ENCODE results near the gene THUMPD3. TPM values are rescaled to one million over a fixed set of nuclear protein-coding genes. Genes with fewer than 3 reads are reported as not detected.

THUMPD3 gene
- total RNA-seq, 1 experiment from 2014 or later: 58.4 TPM

DNA sequence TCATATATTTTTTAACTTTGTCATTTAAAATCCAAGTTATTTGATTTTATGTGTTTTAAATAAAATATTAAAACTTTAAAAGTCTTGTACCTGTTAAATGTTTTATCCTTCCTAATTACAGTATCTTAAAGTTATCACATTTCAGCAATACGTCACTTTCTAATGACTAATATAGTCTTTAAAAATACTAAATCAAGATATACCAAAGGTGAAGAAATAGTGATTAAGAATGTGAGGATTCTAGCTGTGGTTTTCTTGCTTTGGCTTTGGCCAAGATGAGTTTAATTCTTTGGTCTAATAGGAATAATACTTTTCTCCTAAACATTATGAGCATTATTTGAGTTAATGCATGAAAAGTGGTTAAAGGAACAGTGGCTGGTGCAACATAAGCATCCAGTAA is 48.4 kb downstream of the THUMPD3 start:
- no peak for DNase-seq
- Mint-ChIP-seq H3K27me3 (ENCODE audit: low read depth) (no peaks in the 10 kb centered on the region), H3K4me3 (no peak overlapping the region), H3K4me1 (peaks cover 19 to 30% of the 10 kb centered on the region in 2 experiments), H3K27ac (no peak overlapping the region), H3K36me3 (ENCODE audit: insufficient read depth in 1 of 3, low read depth in 3 of 3) (peaks cover 5 to 22% (median 17%) of the 10 kb centered on the region in 3 experiments), H3K9me3 (peaks cover 0 to 6% of the 10 kb centered on the region in 2 experiments; a peak in 3 of 5 replicates)
- Histone ChIP-seq H2BK12ac (ENCODE audit: insufficient read length, low read depth, low read length) (no peak overlapping the region), H3K4me2 (ENCODE audit: insufficient read depth, insufficient read length, low read length) (no peak overlapping the region), H2BK120ac (ENCODE audit: low read depth, low read length, poor library complexity, severe bottlenecking) (no peak overlapping the region), H2BK15ac (ENCODE audit: low read depth, low read length) (no peak overlapping the region), H3K56ac (ENCODE audit: insufficient read length, low read depth, low read length) (no peak overlapping the region), H2AK5ac (ENCODE audit: insufficient read length, low read length) (no peak overlapping the region), H4K5ac (ENCODE audit: insufficient read length, low read depth, low read length) (no peak overlapping the region), H3K27me3 (ENCODE audit: insufficient read depth, low read length) (no peaks in the 10 kb centered on the region), H3K9ac (ENCODE audit: extremely low read depth, insufficient read length, low read length) (no peak overlapping the region), H4K91ac (ENCODE audit: insufficient read length, low read depth, low read length) (no peak overlapping the region), H3T11ph (ENCODE audit: low read length) (no peak overlapping the region), H4K20me1 (ENCODE audit: control insufficient read depth, insufficient read depth, insufficient read length) (peaks cover 3% of the 10 kb centered on the region), H2BK20ac (ENCODE audit: low read depth, low read length, poor library complexity, severe bottlenecking) (no peak overlapping the region), H4K8ac (replicated peaks; ENCODE audit: insufficient read length, low read depth, low read length) (no peak overlapping the region), H2AFZ (ENCODE audit: low read length) (no peak overlapping the region), H3K4me1 (ENCODE audit: insufficient read depth, low read length) (no peaks in the 10 kb centered on the region; the same call in 1 of the 2 replicates), H3K9me3 (ENCODE audit: control insufficient read depth, low read depth, low read length) (no peaks in the 10 kb centered on the region), H3K23ac (ENCODE audit: insufficient read length, low read depth, low read length) (no peak overlapping the region), H2BK5ac (ENCODE audit: insufficient read length, low read length) (no peak overlapping the region), H3K18ac (ENCODE audit: insufficient read length, low read depth, low read length) (no peak overlapping the region), H3K14ac (ENCODE audit: insufficient read depth, low read length) (no peak overlapping the region), H3K23me2 (ENCODE audit: insufficient read length, low read depth, low read length, poor library complexity, severe bottlenecking) (no peaks in the 10 kb centered on the region), H3K27ac (ENCODE audit: insufficient read length, low read depth, low read length) (no peak overlapping the region), H3K79me2 (ENCODE audit: insufficient read depth, low read length) (peaks cover 68% of the 10 kb centered on the region), H3K4ac (ENCODE audit: low read depth, low read length) (no peak overlapping the region), H3K79me1 (ENCODE audit: insufficient read depth, low read depth, low read length, poor library complexity, severe bottlenecking) (no peaks in the 10 kb centered on the region)
- no CpG with 5 or more reads among the region's 1 CpG for WGBS (ENCODE audit: extremely low coverage, insufficient read length, low lambda C conversion rate)
- TF ChIP-seq CTCF (conservative IDR thresholded peaks at IDR 0.05): no peak
